Esophagus muscularis mucosa (tissue), 4 donors: ENCODE results near the gene USP47.

Experiments
- EP300 ChIP-seq: sonication (generic); formaldehyde crosslinking; IDR thresholded peaks from one replicate; pipeline ENCODE4 v1.6.1; 2017; ENCODE audit warnings: antibody characterized with exemption
- POLR2A ChIP-seq: fragments of 450-650 bp; IDR thresholded peaks from one replicate; pipeline ENCODE4 v1.6.1; 2017; ENCODE audit warnings: antibody characterized with exemption, moderate library complexity, mild to moderate bottlenecking, low read depth
- POLR2AphosphoS5 ChIP-seq, 2 donors: sonication (generic); formaldehyde crosslinking; IDR thresholded peaks; one replicate each; pipeline ENCODE4 v1.6.1; 2017; ENCODE audit warnings: antibody characterized with exemption in 2 of 2
- TF ChIP-seq, protein P1 (sequence below), 3 experiments: fragments of 200-600 bp in 2 of 3; fragments of 450-650 bp in 1 of 3; sonication (generic) in 2 of 3; IDR thresholded peaks; one replicate each; pipeline ENCODE4 v1.5.1; 2017 to 2019; ENCODE audit warnings: antibody characterized with exemption in 3 of 3, mild to moderate bottlenecking in 2 of 3, moderate library complexity in 1 of 3

DNA sequence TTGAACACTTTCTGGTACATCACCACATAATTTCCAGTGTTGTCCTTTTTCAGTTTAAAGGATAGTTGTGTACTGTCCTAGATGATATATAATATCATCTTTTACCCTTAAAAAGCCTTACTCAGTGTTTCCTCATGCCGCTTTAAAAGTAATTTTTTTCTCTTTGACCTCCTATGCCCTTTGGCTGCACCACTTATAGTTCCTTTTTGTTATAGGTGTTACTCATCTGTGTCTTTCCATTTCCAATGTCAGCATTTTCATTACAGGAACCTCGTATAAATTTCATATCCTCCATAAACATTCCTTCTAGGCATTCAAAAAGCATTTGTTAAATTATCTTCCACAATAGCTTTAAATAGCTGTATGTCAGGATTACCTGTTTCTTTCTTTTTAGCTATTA is 40.8 kb downstream of the USP47 start:
- TF ChIP-seq POLR2AphosphoS5 (IDR thresholded peaks at IDR 0.05), result no peak
- no peak for TF ChIP-seq POLR2A
- TF ChIP-seq, protein P1, sequence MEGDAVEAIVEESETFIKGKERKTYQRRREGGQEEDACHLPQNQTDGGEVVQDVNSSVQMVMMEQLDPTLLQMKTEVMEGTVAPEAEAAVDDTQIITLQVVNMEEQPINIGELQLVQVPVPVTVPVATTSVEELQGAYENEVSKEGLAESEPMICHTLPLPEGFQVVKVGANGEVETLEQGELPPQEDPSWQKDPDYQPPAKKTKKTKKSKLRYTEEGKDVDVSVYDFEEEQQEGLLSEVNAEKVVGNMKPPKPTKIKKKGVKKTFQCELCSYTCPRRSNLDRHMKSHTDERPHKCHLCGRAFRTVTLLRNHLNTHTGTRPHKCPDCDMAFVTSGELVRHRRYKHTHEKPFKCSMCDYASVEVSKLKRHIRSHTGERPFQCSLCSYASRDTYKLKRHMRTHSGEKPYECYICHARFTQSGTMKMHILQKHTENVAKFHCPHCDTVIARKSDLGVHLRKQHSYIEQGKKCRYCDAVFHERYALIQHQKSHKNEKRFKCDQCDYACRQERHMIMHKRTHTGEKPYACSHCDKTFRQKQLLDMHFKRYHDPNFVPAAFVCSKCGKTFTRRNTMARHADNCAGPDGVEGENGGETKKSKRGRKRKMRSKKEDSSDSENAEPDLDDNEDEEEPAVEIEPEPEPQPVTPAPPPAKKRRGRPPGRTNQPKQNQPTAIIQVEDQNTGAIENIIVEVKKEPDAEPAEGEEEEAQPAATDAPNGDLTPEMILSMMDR (IDR thresholded peaks at IDR 0.05), result no peak
- TF ChIP-seq EP300, result no peak
